Measurements from ENCODE around the gene KCNIP4.

Gene KCNIP4

GRCh38 chr4:21327976-21328700 lies 620.4 kb downstream of the KCNIP4 start:
- no peak for DNase-seq

DNA sequence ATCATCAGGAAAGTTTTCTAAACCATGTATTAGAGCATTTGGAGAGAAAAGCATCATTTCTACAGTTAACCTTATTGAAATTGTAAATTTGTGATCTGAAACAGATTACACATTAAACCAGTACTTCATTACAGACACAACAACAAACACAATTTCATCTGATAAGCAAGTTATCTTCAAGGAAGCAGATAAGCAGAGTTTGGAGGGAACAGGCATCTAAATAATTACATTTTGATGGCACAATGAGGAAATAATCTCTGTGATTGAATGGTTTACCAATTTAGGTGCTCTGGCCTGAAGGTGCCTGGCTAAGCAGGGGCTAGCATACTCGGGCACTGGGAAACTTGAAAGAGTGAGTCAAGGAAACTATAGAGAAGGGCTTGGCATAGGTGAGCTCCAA lies 628.5 kb downstream of the KCNIP4 start:
- DNase-seq: no peak

DNA sequence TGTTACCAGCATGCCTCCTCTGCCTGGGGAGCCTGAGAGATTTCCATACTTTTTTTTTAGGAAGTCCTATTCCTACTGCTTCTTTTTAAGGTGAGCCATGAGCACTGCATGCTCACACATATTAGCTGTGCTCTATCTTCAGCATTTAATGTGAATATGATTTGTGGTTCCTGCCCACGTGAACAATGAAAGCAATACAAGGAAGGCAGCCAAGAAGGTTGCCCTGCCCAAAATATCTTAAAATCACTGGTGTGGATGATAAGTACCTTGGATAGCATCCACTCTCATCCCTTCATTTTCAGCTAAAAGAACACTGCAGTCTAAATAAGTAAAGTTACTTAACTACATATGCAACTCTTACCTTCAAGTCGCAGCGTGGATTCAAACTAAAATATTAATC lies 640.9 kb downstream of the KCNIP4 start:
- DNase-seq: no peak

DNA sequence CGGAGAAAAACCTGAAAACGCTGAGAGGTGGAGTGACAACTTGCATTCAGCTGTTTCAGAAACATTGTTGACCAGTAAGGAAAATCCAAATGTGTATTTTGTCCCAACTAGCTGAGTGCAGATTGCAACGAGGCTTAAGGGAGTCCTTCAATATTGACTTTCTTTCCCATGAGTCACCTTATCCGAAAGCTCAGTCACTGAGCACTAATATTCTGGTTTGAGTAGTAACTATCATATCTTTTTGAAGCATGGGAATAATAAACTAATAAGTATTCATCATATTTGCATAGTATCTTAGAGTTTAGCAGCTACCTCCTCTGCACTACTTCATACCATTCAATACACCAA lies 644.1 kb downstream of the KCNIP4 start:
- no peak for DNase-seq

- DNase-seq: no peak
Measured at GRCh38 chr4:21290562-21290961, 658.0 kb downstream of the KCNIP4 start.

GRCh38 chr4:21276046-21276445 lies 672.5 kb downstream of the KCNIP4 start:
- no peak for DNase-seq

DNA sequence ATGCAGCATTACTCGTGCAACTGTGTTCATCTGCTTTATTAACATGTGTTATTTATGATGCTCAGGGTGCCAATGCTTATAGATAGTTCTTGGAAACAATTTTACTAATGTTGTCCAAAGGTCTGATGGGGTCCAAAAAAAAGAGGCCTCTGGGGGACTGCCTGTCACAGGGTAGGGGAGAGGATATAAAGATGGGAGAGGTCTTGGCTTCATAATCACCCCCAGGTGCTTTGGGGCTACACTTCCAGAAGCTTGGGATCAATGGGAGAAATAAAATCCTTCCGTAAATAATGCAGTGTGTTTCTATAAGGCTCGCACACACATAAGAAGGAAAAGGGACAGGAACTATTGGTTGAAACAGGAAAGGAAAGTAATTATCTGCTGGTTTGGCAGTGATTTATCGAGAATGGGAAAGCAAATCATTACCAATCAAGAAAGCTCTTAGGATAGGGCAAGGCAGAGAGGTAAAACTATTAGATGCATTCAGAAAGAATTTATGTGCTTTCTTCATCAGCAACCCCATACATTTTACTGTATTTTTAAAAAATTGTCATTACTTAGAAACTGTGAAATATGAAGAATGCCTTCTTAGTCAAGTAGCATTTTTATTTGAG lies 677.0 kb downstream of the KCNIP4 start:
- no peak for DNase-seq

- DNase-seq: no peak
Measured at GRCh38 chr4:21248331-21248730, 700.2 kb downstream of the KCNIP4 start.

GRCh38 chr4:21242163-21242562 lies 706.4 kb downstream of the KCNIP4 start:
- no peak for DNase-seq

DNA sequence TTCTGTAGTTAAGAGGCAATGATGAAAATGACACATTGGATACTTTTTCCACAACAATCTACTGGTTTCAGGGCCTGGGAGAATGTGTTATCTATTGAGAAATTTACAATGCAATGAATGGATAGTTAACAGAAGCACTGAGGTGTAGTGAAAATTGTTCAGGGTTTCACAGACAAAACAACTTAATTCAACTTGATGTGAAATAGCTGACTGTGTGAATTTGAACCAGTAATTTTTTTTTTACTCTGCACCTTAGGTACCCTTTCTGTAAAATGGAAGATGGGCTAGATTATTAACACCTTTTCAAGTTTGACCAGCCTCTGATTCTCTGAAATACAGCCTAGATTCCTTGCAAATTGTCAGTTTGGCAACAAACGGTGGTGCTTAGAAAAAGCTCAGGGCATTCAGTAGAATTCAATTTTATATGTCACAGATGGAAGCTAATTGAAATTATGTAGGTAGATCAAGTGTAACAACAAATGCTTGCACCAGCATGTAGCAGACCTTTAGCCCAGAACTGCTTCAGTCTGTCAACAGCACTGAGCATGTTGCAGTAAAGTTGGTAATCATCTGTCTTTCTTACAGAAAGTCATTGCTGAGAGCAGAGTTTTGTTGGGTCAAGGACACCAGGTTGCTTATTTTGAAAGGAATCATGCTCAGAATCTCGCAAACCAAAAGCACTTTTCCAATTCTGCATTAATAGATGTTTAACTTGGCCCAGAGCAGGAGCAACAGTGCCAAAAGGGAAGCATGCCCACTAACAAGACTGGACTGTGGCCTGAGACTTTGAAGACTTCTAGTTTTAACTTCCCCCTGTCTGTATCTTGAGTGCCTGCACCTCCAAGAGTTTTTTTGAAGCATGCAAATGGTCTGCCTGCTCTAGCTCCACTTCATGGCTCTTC lies 721.7 kb downstream of the KCNIP4 start:
- no peak for DNase-seq

GRCh38 chr4:21211846-21212245 lies 736.7 kb downstream of the KCNIP4 start:
- DNase-seq: no peak

DNA sequence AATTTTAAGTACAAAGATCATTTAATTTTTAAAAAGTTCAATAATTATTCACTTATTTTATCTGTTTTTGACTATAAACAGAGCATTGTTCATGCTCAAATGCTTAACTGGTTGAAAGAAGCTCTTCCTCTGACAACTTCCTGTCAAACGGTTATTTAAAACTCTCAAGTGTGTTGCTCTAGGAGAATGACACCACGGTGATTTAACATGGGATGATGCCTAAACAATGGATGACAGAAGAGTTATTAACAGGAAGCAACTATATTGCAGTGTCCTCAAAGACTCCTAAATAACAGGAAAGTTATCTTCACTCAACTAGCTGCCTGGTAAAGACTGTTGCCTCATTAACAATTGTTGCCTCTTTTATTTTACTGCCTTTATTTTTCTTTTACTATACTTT lies 738.7 kb downstream of the KCNIP4 start:
- DNase-seq: no peak

DNA sequence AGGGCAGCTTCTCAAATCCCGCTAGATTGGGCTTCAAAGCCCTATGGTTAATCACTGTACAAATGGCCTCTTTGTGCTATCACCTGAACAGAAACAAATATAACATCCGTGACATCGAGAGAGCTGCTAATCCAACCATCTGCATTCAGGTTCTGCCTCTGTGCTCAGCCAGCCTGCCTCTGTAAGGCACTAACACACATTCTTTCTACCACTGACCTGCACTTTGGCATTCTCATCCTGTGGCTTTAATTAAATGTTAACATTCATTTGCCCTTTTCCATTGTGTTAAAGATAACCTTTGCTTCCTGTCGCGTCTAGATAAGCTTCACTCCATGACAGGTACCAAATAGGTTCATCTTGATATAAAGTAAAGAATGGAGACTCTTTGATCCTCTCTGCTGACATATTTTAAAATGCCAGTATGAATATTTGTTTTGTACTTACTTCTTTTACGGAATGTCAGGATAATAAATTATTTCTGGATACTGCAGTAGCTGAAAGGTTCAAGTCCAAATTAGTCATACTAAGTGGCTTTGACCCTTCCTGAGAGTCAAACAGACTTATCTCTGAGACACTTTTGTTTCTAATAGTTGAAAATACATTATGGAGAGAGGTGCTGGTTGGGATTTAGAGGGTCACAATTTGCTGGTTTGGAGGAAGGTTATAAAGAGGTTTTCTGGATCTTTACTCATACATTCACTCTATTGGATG lies 742.6 kb downstream of the KCNIP4 start:
- no peak for DNase-seq

GRCh38 chr4:21203416-21203815 lies 745.2 kb downstream of the KCNIP4 start:
- no peak for DNase-seq

DNA sequence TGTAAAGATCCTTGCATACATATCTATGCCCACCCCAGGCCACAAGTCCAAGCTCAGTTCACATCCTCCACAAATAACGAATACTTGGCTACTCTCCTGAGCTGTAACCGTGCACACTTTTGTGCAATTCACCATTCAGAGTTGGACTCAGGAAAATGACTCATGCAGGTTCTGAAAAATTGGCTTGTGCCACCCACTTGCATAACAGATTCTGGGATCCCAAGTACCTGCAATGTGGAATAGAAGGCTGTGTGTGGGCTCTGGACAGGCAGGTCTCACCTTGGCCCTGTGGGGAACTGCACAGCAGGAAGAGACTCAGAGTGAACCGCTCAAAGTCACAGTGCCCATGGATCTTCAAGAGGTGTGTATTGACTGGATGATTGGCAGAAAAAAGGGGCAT lies 745.6 kb downstream of the KCNIP4 start:
- DNase-seq: no peak

DNA sequence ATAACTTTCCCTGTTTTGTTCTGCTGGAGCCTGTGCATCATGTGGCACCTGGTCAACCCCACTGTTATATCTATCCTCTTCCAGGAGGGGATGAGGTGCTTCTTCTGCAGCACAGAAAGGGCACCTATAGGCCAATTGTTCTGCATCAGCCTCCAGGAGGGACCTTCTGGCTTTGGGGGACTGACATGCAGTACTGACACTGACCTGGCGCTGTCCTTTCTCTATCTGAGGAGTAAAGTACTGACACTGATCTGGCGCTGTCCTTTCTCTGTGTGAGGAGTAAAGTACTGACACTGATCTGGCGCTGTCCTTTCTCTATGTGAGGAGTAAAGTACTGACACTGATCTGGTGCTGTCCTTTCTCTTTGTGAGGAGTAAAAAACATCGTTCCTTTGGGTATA lies 749.9 kb downstream of the KCNIP4 start:
- no peak for DNase-seq

GRCh38 chr4:21195682-21196081 lies 752.9 kb downstream of the KCNIP4 start:
- DNase-seq: no peak

DNA sequence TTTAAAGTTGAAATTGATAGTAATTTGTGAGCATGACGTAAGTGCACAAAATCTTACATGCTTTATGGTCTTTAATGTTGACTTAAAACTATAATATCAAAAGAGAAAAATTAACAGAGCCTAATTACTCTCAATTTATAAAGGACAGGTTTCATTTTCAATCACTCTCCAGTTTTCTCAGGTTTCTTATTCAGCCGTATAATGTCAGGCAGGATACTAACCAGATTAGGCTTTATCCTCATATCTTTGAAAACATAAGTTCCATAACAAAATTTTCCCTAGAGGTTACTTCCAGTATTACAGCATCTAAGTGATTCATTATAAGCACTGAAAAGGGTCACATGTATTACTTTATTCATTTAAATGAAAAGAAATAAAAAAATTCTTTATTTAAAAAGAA lies 756.2 kb downstream of the KCNIP4 start:
- no peak for DNase-seq

- DNase-seq: no peak
Measured at GRCh38 chr4:21191317-21191716, 757.3 kb downstream of the KCNIP4 start.

GRCh38 chr4:21184788-21185187 lies 763.8 kb downstream of the KCNIP4 start:
- no peak for DNase-seq

GRCh38 chr4:21181716-21182115 lies 766.9 kb downstream of the KCNIP4 start:
- DNase-seq: no peak

DNA sequence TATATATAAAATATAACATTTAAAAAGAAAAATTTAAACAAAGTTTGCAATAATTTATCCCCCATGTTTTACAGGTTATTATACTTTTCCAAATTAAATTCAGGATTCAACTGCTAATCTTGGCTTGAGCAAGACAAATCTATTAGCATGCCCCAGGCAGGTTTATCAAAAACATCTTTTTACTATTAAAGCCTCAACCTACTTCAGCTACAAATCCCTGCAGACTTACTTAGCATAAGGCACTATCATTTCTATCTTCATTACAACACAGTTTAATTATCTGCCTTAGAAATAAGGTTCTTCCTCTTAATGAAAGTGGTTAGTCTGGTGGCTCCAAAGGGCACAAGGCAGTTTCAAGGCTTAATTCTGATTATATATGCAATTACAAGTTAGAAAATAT lies 770.7 kb downstream of the KCNIP4 start:
- DNase-seq: no peak

DNA sequence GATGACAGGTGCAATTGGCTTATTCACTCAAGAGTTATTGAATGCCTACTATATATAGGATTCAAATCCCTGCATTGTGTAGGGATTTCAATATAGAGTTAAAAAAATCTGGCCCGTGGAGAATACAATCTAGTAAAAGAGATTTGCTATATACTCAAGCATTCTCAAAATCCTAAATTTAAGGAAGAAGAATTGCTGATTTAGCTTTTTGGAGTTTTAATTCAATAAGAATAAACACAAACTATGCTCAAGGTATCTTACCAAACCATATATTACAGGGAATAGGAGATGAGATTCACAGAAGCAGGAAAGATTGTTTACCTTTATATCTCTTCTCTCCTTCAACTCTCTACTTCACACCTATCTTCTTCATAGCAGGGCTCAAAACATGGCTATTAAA lies 771.5 kb downstream of the KCNIP4 start:
- no peak for DNase-seq

Data from stimulated activated CD4-positive, alpha-beta T cell treated with anti-CD3 and anti-CD28 coated beads, Interleukin-15, amount 100 ng/mL, for 24 hours (primary cell).